Panc1 (cell line): ENCODE results near the gene RLN3.

Experiments
- POLR2AphosphoS5 ChIP-seq: IDR thresholded peaks from 2 replicates; pipeline ENCODE4 v1.6.1; 2012; ENCODE audit warnings: mild to moderate bottlenecking, low read depth, low read length, moderate library complexity
- TCF7L2 ChIP-seq: IDR thresholded peaks from 2 replicates; pipeline ENCODE4 v1.6.1; 2011; ENCODE audit warnings: mild to moderate bottlenecking, low read depth, low read length, inconsistent platforms
- TF ChIP-seq, protein P1 (sequence below): fragments of 450-650 bp; IDR thresholded peaks from 2 replicates; pipeline ENCODE4 v1.5.1; 2017; ENCODE audit warnings: mild to moderate bottlenecking
- TF ChIP-seq, protein P2 (sequence below), 2 experiments: IDR thresholded peaks; 2 replicates each; pipeline ENCODE4 v1.6.1; 2011 to 2012; ENCODE audit warnings: low read depth in 2 of 2, control low read depth in 1 of 2, low read length in 1 of 2, mild to moderate bottlenecking in 1 of 2, moderate library complexity in 1 of 2; ENCODE audit not compliant: insufficient read depth in 1 of 2

DNA sequence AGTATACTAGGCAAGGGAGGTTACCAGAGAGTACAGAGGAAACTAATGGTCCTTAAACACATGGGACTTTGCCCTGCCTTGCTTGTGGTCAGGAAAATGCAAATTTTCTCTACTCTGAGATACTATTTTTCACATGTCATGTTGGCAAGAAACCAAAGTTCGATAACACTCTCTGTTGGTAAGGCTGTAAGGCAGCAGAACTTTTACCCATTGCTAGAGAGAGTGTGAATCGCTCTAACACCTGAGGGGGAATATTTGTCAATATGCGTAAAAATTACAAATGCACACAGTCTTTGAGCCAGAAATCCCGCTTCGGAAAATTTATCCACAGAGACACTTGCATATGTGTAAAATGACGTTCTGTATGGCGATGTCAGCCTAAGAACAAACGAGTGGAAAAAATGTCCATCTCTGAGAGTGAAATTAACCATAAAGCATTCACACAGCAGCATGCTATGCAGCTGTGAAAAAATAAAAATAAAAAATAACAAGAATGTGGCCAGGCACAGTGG is 12.4 kb upstream of the RLN3 start:
- TF ChIP-seq, protein P1, sequence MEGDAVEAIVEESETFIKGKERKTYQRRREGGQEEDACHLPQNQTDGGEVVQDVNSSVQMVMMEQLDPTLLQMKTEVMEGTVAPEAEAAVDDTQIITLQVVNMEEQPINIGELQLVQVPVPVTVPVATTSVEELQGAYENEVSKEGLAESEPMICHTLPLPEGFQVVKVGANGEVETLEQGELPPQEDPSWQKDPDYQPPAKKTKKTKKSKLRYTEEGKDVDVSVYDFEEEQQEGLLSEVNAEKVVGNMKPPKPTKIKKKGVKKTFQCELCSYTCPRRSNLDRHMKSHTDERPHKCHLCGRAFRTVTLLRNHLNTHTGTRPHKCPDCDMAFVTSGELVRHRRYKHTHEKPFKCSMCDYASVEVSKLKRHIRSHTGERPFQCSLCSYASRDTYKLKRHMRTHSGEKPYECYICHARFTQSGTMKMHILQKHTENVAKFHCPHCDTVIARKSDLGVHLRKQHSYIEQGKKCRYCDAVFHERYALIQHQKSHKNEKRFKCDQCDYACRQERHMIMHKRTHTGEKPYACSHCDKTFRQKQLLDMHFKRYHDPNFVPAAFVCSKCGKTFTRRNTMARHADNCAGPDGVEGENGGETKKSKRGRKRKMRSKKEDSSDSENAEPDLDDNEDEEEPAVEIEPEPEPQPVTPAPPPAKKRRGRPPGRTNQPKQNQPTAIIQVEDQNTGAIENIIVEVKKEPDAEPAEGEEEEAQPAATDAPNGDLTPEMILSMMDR = no peak
- TF ChIP-seq POLR2AphosphoS5 (no peak), TCF7L2 (no peak)
- TF ChIP-seq, protein P2, sequence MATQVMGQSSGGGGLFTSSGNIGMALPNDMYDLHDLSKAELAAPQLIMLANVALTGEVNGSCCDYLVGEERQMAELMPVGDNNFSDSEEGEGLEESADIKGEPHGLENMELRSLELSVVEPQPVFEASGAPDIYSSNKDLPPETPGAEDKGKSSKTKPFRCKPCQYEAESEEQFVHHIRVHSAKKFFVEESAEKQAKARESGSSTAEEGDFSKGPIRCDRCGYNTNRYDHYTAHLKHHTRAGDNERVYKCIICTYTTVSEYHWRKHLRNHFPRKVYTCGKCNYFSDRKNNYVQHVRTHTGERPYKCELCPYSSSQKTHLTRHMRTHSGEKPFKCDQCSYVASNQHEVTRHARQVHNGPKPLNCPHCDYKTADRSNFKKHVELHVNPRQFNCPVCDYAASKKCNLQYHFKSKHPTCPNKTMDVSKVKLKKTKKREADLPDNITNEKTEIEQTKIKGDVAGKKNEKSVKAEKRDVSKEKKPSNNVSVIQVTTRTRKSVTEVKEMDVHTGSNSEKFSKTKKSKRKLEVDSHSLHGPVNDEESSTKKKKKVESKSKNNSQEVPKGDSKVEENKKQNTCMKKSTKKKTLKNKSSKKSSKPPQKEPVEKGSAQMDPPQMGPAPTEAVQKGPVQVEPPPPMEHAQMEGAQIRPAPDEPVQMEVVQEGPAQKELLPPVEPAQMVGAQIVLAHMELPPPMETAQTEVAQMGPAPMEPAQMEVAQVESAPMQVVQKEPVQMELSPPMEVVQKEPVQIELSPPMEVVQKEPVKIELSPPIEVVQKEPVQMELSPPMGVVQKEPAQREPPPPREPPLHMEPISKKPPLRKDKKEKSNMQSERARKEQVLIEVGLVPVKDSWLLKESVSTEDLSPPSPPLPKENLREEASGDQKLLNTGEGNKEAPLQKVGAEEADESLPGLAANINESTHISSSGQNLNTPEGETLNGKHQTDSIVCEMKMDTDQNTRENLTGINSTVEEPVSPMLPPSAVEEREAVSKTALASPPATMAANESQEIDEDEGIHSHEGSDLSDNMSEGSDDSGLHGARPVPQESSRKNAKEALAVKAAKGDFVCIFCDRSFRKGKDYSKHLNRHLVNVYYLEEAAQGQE (IDR thresholded peaks at IDR 0.05; ENCODE audit: insufficient read depth in 1 of 2, low read depth in 2 of 2, low read length in 1 of 2) = no peak
